HG02943 (cell line): ENCODE data around the gene CLIC4.
"Not testable (repeated sequence)": the region's sequence is repeated elsewhere in the genome, so short reads cannot be mapped to it uniquely, and the experiment has no call there.

Experiments used
- ATAC-seq: cut with Tn5 transposase; IDR thresholded peaks from one replicate; pipeline ENCODE4 v1.9.1; 2021; ENCODE audit warnings: mild to moderate bottlenecking, low read depth, moderate library complexity; ENCODE audit not compliant: unreplicated experiment

Gene CLIC4

DNA sequence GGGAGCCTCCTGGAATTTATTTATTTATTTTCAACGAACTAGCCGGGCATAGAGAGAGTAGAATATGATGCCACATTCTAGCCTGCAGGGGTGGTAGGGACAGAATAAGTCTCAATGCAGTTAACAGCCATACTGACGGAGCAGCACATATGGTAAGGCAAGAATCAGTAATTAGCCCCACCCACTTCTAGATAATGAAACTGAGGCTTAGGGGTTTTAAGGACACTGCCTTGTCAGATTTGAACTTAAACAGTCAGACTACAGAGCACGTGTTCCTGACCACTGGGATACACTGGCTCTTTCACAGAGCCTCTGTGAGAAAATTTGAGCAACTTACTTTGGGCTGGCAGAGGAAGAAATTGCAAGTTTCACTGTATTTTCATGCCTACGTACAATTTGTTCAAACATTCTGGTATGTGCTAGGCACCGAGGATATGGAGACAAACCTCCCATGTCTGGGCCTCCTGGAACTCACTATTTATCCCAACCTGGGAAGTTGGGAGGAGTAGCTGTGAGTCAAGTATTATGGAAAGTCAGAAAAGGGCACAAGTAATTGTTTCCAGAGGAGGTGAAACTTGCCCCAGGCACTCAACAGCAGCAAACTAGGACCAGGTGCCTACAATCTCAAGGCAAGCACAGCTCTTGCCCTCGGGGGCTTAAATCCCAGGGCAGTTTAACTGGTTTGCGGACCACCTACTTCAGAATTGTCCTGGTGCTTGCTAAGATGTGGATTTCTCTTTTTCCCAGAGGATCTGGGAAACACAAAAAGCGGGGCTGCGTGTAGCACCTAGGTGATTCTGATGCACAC is 1.6 kb upstream of the CLIC4 start:
- ATAC-seq: no peak

DNA sequence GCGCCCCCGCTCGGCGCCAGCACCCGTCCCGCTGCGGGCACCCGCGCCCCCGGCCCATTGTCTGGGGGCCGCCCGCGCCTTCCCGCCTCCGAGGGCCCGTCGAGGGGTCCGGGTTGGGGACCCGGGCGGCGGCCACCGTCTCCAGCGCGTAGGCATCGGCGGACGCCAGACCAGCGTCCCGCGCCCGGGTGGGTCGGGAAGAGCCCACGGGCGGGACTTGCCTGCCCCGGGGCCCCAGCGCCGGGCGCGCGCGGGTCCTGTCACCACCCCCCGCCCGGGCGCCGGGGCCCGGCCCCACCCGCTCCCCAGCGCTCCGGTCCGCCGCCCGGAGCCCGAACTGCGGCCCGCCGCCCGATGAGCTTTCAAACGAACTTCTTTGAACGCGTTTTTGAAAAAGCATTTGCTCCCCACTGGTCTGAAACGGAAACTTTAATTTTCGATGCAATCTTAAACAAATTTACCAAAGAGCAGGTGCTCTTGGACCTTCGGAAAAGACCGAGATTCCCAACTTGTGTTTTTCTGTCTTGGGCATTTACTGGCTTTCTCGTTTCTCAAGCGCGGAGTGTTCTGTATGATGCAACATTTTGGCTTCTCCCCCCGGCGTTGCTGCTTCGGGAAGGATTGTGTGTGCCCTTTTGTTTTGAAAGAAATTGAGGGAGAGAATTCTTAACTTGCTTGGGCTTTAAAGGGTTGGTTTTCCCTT is 615 bp downstream of the CLIC4 start:
- no peak for ATAC-seq

DNA sequence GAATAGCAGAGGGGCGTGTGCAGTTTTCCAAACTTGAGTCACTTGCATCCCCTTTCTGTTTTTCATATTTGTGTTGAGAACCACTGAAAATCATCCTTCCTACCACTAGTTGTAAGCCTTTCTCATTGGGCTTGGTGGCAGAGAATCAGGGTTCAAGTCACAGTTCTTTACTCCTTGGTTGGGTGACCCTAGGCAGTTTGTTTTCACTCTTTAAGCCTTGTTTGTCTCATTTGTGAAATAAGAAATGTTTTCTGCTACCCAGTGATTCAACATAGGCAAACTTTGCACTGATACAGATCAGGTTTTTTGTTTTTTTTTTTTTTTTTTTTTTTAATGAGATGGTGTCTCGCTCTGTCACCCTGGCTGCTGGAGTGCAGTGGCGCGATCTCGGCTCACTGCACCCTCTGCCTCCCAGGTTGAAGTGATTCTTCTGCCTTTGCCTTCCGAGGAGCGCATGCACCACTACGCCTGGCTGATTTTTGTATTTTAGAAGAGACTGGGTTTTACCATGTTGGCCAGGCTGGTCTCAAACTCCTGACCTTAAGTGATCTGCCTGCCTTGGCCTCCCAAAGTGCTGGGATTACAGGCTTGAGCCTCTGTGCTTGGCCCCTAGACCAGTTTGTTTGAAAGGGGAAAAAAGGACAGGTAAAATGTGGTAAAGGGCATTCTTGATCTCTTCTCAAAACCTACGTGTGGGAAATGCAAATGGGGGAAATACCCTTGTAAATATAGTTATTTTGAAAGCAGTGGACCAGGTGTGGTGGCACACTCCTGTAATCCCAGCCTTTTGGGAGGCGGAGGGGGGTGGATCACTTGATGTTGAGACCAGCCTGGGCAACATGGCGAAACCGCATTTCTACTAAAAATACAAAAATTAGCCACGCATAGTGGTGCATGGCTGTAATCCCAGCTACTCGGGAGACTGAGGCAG is 3.2 kb downstream of the CLIC4 start:
- ATAC-seq: no peak

DNA sequence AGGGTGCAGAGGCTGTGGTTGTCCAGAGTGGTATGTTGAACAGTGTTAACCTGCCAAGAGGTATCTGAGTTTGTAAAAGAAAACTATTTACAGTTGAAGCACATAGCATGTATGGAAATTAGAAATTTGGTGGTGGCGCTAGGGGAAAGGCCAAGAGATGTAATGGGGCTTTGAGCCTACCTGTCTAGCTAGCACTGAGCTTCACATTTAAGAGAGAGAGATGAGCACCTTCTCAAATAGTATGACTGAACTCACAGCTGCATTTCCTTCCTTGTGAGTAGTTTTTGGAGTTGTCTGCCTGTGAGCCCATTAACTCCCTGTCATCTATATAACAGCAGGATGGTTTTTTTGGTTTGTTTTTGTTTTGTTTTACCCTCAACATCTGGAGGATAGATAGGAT is 4.0 kb downstream of the CLIC4 start:
- ATAC-seq: no peak

DNA sequence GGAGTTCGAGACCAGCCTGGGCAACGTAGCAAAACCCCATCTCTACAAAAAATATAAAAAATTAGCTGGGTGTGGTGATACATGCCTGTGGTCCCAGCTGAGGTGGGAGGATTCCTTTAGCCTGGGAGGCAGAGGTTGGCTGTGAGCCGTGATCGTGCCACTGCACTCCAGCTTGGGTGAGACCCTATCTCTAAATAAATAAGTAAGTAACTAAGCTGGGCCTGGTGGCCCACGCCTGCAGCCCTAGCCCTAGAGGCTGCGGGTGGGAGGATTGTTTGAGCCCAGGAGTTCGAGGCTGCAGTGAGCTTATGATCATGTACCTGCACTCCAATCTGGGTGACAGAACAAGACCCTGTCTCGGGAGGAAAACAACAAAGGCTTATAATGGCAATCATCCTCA is 4.6 kb downstream of the CLIC4 start:
- ATAC-seq: no peak

DNA sequence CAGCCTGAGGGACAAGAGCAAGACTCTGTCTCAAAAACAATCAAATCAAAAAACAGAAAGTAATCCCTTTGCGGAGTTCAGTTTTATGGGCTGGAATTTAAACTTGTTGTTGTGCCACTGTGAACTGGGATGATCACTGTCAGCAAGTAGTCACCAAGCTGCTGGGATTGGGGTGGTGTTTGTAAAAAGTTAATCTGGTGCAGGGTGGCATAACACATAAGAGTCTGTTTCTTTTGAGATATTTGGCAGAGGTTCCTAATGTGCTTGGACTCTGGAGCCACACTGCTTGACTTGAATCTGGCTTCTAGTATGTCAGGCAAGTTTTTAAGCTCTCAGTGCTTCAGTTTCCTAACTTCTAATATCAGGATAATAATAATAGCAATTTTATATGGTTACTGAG is 6.6 kb downstream of the CLIC4 start:
- no peak for ATAC-seq

DNA sequence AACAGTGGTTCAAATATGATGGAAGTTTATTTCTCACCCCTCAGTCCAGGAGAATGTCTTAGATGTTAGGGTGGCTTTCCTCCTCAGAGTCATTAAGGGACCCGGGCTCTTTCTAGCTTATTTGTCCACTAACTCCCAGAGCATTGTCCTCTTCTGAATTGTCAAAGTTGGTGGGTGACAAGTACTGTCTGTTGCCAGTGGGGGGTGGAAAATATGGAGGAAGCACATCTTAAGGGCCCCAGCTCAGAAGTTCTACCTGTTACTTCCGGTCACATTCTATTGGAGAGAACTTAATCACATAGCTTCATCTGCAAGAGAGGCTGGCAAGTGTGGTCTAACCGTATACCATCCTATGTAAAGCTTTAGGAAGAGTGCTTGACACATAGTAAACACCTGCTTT is 7.1 kb downstream of the CLIC4 start:
- no peak for ATAC-seq

DNA sequence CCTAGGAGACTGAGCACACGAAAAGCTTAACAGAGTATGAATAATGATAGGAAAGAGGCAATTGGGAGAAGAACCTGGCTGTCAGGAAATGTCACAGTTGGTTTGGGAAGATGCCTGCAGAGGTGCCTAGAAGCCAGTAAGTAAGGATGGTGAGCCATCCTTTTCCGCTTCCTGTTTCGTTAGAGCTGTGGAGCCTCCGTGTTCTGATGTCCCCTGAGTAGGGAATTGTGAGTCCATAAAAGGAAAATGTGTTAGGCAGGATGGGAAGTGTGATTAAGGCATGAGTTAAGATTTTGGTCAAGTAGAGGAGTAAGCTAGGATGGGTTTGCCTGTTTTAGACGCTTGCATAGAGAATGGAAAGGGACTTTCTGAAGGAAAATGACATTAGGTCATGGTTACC is 9.0 kb downstream of the CLIC4 start:
- ATAC-seq: no peak

DNA sequence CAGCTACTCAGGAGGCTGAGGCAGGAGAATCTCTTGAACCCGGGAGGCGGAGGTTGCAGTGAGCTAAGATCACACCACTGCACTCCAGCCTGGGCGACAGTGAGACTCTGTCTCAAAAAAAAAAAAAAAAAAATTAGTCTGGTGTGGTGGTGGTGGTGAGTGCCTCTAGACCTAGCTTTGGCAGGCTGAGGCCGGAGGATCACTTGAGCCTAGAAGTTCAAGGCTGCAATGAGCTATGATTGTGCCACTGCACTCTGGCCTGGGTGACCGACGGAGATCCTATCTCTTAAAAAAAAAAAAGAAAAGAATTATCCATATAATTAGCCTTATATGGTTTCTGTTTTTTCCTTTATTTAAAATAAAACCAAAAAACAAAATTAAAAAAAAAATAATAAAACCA is 10.1 kb downstream of the CLIC4 start:
- ATAC-seq: not testable (repeated sequence)

DNA sequence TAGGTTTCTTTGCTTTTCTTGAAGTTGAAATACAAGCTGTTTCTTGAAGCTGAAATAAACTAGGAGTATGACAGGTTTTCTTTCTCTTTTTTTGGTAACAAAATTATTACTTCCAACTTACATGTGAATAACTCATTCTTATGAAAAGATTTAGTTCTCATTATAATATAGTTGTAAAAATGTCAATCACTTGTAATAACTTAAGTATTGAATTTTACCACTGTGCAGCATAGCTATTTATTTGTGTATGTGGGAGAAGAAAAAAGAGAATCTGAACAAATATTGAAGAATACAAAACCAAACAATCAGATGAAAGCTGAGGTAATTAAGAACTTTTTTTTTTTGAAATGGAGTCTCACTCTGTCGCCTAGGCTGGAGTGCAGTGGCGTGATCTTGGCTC is 11.1 kb downstream of the CLIC4 start:
- no peak for ATAC-seq

DNA sequence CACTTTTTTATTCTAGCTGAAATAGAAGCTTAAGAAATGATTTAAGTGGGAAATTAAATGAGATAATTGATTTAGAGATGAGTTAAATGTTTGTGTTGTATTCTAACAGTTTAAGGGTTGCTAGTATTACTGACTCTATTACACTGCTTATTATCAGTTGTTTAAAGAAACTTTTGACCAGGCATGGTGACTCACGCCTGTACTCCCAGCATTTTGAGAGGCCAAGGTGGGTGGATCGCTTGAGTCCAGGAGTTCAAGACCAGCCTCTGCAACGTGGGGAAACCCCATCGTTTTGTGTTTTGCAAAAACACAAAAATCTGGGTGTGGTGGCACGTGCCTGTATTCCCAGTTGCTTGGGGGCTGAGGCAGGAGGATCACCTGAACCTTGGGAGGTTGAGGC is 14.2 kb downstream of the CLIC4 start:
- ATAC-seq: no peak

DNA sequence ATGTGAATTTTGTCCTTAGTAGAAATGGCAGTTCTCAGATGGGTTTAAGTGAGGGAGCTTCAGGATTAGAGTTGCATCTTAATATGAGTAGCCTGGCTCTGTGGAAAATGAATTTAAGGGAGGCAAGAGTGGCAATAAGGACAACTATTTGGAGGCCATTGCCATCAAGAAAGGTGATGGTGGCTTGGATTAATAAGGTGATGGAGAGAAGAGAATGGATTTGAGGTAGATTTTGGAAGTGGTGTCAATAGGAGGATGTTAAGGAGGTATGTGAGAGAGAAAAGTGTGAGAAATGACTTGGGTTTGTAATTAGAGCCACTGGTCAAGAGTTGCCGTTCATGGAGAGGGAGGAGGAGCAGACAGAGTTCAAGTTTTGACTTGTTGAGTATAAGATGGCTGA is 16.3 kb downstream of the CLIC4 start:
- no peak for ATAC-seq

DNA sequence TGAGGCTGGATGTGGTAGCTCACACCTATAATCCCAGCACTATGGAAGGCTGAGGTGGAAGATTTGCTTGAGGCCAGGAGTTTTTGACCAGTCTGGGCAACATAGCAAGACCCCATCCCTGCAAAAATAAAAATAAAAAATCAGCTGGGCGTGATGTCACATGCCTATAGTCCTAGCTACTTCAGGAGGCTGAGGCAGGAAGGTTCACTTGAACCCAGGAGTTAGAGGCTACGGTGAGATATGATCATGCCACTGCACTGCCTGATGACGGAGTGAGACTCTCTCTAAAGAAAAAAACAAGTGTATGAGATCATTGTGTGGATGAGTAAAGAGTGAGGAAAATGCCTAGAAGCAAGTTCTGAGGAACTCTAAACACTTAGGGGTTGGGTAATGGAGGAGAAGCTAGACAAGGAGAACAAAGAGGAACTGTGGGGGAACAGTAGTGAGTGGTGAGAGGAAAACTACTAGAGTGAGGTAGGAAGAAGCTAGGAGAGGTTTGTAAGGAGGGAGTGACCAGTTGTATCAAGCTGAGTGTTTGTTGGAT is 17.0 kb downstream of the CLIC4 start:
- ATAC-seq: no peak

DNA sequence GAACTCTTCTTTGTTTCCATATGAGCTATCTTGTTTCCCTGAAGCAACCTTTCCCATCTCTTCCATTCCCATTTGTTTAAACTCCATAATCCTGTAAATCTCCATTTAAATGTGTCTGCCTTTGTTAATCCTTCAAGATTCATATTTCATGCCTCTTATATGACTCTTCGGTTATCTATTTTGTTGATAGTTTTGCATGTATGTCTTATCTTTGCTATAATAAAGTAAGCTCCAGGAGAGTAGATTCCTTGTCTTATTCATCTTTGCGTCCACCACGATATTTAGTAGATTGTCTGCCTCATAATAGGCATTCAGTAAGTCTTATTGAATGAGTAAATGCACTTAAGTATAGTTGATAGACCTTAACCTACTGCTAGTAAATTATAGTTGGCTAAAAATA is 18.4 kb downstream of the CLIC4 start:
- no peak for ATAC-seq

DNA sequence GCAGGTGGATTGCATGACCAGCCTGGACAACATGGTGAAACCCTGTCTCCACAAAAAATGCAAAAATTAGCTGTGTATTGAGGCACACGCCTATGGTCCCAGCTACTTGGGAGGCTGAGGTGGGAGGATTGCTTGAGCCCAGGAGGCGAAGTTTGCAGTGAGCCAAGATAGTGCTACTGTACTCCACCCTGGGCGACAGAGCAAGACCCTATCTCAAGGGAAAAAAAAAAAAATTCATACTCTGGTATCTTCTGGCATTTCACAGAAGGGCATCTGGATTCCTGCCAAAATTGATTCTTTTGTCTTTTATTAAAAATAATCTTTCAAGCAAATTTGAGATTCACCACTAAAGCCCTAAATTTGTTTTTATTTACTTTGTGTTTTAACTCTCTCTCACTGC is 19.2 kb downstream of the CLIC4 start:
- ATAC-seq: no peak

DNA sequence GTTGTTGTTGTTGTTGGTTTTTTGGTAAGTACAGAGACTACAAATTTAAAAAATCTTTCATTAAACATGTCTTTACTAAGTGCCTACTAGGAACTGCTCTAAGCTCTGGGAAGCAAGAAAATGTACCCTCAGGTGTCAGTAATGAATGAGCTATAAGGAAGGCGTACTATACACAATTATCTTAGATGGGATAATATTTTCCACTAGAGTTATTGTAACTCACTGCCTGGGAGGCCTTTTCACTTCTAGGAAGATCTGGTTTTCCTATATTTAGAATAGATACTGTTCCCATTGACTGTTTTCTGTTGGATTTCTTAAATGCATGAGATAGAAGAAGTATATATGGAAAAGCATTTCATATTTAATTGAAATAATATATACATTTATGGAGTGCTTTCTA is 19.6 kb downstream of the CLIC4 start:
- ATAC-seq: no peak

DNA sequence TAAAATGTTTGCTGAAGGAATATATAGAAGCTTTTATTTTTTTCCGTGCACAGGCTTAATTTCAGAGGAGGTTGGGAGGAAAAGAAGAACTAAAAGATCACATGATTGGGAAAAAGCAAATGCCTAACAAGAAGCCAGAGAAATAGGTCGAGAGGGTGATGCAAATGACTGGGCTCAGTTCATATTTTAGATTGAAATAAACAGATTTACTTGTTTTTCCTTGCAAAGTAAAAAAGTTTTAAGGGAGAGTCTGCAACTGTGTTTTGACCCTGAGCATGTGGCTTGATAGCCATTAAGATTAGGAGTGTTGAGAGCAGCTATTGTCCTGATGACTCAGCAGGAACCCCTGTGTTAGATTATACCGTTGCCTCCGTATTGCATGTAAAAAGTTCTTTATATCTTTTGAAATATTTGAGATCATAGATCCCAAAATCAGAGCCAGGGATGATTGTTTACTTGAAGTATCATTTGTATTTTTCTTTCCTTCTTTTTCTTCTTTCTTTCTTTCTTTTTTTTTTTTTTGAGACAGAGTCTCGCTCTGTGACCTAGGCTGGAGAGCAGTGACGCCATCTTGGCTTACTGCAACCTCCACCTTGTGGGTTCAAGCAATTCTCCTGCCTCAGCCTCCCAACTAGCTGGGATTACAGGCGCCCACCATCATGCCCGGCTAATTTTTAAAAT is 20.2 kb downstream of the CLIC4 start:
- no peak for ATAC-seq

DNA sequence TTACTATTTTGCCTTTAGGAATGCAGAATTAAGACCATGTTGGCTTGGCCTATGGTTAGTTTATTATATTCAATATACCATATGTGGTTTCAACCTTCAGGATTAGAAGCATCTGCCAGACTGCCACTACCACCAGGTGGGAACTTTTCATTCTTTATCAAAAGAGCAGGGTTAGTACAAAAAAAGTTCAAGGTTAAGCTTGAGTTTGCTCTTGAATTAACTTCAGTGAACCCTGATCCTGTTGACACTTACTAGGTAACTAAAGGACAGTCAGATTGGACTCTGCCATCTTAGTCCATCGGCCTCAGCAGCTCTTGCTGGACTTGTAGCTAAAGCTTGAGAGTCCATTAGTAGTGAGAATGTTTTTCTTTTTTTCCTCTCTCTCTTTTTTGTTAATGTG is 22.1 kb downstream of the CLIC4 start:
- ATAC-seq: no peak

DNA sequence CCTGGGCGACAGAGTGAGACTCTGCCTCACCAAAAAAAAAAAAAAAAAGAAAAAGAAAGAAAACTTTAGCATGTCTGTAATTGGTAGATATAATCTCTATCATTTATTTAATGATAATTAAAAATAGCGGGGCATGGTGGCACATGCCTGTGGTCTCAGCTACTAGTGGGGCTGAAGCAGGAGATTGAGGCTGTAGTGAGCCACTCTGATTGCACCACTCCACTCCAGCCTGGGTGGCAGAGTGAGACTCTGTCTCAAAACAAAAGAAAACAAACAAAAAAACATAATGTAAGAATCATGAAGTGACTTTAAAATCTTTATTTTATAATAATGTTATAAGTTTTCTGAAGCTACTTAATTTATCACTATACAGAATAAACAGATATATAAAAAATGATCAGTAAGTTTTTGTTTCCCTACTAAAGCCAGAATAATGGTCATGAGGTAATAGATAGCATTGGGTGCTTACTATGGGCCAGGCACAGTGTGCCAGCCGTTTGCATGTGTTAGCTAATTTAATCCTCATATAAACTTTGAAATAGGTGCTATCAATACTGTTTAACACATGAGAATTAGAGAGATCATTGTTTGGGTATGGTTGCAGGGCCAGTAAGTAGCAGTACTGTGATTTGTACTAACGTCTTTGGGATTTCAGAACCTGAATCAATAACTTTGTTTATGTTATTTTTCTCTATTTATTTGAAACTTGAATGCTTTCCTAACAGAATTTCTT is 23.8 kb downstream of the CLIC4 start:
- no peak for ATAC-seq
